GM21423 (cell line): ENCODE data around the gene RIT2.

Source experiments
- ATAC-seq: cut with Tn5 transposase; IDR thresholded peaks from one replicate; pipeline ENCODE4 v1.9.1; 2021; ENCODE audit warnings: mild to moderate bottlenecking, moderate library complexity; ENCODE audit not compliant: unreplicated experiment

RIT2 gene

DNA sequence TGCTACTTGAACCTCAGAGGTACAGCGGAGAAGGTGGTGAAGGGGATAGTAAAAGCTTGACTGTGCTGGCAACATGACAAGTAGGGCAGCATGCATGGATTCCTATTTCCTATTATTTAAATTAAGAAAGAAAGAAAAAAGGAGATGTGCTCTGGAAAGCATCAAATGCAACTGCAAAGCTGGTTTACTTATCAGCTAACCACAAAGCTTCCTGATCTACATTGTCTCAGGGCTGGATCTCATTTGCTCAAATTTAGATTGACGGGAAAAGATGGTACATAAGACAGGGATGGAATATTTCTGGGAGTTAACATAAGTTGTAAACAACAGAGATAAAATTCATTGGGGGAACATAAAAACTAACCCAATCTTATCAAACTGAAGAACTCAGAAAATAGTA, 178.0 kb downstream of the RIT2 start:
- ATAC-seq: no peak

DNA sequence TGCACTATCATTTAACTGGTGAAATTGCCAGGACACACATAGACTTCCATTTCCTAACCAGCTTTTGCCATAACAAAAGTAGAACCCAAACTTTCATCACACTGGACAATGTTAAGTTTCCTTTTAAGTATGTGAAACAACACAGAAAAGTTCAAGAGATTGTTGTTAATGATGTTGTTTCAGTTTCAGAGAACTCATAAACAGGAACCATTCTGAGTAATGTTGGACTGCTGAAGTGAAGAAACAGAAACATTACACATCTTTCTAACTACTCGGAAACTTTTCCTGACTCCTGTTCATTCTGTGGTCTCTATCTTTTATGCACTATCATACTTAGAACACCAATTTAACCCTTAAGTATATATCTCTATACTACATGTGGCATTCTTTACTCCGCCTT, 179.2 kb downstream of the RIT2 start:
- no peak for ATAC-seq

DNA sequence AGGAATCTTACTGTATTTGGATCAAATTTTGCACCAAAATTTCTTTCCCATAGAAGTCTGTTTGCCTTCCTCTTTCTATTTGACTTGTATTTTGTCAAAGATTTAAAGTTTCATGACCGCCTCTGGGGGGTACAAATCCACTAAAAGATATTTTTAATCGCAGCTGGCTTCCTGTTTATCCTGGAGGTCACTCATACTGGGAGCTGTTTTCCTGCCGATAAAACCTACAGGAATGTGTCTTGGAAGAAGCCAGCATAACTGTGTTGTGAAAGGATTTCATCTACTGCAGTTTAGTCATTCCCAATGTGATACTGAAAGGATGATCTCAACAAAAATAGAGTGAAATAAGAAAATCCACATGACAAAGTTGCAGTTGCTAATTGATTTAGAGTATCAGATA, 184.0 kb downstream of the RIT2 start:
- no peak for ATAC-seq

DNA sequence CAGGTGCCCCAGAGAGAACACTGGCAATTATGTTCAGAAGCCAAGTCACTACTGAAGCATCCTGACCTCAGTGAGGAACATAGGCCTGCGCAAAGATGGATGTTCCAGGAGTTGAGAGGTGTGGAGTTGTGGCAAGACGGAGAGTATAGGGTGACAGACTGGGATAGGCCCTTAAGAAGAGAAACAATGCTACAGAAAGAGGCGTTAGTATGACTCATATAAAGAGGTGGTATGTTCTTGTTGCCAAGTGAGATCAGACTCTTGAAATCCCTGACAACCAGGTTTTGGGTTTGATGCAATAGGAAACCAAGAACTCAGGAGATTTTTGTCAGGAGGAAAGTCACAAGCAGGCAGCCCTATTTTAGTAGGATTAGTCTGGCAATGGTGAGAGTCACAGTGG, 185.6 kb downstream of the RIT2 start:
- no peak for ATAC-seq

DNA sequence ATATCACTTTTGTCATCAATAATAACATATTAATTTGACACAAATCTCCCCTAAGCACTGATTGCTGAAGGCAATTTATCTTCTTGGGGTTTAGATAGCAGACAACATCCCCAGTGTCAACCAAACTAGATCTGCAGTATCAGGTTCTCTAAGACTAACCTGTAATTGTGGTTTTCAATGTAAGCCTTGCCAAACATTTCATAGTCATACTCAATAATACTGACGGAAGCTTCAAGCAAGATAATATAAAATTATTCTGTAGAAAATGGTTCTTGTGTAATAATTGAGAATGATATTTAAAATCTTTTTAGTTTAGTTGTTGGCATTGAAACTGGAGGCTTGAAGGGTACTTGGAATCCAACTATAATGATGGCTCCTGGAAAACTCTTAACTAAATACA, 186.3 kb downstream of the RIT2 start:
- no peak for ATAC-seq

DNA sequence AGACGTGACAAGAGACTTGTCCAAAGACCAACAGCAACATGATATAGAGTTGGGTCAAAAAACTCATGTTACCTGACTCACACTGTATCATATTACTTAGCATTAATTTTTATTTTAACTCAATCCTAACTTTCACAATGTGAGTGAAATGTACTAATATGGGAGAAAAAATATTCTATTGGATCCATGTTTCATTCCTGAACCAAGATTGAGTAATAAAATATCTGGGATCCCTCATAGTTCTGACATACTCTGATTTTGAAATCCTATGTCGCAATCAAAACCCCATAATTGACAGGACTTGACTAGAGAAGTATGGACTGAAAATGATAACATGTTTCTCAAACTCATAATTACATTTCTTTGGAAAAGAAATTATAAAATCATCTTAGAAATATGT, 190.4 kb downstream of the RIT2 start:
- ATAC-seq: no peak

DNA sequence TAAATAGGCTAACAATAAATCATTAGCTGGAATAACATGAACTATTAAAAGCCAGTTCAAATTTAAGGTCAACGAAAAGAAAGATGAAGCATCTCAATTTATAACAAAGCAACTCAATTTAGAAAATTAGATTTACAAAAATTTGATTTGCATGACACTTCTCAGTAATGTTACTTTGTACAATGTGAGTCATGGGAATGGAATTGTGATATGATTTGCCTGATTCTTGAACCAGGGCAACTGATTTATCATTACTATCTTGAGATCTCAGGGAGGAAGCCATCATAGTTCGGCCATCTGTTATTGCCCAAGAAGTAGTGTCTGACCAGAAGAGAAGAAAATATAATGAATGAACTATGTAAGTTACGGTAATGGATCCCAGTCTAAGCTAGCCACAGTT, 193.1 kb downstream of the RIT2 start:
- ATAC-seq: no peak

DNA sequence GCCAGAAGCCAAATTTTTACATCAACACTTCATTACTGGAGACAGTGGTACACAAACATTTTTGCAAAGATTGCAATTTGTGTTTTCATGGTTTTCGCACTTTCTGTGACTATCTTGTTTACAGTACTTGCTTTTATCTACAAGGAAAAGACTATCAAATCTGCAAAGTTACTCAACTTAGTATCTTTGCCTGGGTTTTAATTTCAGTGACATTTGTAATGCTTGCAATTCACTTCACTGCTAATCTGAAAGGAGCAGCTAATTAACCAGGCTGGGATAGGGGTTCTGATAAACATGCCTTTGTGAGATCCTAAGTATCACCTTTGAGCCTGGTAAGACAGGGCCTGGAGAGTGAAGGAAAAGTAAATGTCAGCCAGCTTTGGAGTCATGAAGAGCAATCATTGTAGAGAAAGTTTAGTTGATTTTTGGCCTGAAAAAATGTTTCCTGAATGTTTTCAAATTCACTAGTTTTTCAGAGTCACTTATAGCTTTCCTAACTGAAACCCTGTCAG, 194.2 kb downstream of the RIT2 start:
- no peak for ATAC-seq

DNA sequence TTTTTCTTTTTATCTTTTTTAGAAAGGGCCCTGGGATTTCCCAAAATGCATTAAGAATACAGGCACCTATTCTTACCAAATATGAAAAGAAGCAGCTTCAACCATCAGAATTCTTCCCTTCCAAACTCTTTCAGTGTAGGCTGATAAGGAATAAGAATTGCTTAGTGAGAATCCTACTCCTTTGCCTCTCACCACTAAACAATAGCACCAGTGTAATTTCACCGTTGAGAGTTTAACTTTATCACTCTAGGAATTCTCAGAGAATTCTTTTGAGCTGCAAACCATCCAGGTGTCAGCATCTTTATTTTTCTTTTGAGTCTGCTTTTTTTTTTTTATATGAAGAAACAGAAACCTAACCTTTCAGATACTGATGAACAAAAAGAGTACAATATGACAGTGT, 194.9 kb downstream of the RIT2 start:
- ATAC-seq: no peak

DNA sequence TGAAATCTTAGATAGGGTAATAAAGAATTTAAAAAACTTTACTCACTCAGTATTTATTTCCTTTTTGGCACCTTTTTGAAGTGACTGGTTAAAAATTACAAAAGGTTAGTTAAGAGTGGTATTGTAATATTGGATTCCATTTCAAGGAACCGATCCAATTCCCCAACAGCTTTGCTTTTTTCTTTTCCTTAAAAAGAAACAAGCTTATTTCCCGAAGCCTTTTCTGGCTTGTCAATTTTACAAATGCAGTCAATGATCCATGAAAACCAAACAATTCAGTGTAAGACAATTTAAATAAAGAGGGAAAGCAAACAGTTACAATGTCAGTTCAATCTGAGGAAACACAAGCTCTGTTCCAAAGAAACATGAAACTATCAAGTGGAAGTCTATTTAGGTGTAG, 200.2 kb downstream of the RIT2 start:
- ATAC-seq: no peak

DNA sequence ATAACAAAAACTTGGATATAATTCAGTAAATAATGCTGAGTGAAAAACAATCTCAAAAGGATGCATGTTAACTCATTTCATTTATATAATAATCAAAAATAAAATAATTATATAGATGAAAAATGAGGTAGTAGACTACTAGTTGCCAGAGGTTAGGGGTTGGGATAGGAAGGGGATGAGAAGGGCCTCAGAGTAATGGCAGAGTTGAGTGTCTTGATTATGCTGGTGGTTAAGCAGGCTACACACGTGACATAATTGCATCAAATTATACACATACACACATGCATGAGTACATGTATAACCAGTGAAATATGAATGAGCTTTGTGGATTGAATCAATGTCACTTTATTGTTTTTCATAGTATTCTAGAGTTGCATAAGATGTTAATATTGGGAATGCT, 201.0 kb downstream of the RIT2 start:
- ATAC-seq: no peak

DNA sequence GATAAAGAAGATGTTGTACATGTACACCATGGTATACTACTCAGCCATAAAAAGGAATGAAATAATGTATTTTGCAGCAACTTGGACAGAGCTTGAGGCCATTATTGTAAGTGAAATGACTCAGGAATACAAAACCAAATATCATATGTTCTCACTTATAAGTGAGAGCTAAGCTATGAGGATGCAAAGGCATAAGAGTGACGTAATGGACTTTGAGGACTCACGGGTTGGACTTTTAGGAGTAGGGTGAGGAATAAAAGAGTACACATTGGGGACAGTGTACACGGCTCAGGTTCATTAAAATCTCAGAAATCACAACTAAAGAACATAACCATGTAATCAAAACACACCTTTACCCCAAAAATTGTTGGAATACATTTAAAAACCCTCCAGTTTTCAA, 206.4 kb downstream of the RIT2 start:
- no peak for ATAC-seq

DNA sequence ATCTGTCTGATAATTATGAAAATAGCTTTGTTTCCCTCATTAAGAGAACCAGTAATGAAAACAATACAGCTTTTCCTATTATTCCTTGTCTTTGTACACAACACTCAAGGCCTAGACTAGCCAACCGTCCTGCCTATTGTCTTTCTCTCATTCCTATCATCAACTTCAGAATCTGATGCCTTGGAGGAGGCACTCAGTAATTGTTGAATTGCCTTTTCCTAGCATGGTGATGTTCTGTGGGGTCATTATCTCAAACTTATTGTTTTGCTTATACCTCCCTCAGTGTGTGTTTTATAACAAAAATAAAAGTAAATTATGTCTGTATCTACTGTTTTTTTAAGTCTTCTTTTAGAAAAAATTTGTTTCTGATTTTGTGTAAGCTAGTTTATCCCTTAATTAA, 208.7 kb downstream of the RIT2 start:
- ATAC-seq: no peak

DNA sequence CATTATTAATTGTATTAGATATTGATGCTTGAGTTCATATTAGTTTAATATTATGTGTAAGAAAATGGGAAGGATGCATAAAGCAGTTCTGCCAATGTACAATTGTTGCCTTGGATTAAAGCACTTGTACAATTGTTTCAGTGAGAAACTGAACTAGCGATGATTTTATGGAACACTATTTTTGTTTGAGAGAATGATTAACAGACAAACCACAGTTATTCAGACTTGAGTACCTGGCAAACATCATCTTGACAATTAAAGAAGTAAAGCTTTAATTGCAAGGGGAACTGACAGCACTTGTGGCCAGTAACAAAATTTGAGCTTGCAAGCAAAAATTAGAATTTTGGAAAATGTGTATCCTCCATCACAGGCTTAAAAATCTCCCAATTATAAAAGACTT, 214.3 kb downstream of the RIT2 start:
- ATAC-seq: no peak

DNA sequence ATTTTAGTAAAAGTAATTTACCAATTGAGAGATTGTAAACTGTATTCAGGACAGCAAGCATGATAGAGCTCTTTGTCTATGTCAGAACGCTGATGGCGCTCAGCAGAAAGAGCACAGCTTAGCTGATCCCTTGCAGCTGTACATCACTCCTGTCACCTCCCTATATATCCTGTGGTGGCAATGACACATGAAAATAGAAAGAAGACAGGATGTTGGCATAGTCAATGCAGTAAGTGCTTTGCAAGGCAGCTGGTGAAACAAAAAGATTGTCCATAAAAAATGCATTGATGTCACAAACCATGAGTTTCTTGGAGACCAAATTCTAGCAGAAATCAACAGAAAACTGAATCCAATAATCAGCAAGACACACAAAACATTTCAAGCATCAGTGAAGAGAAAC, 221.5 kb downstream of the RIT2 start:
- no peak for ATAC-seq

DNA sequence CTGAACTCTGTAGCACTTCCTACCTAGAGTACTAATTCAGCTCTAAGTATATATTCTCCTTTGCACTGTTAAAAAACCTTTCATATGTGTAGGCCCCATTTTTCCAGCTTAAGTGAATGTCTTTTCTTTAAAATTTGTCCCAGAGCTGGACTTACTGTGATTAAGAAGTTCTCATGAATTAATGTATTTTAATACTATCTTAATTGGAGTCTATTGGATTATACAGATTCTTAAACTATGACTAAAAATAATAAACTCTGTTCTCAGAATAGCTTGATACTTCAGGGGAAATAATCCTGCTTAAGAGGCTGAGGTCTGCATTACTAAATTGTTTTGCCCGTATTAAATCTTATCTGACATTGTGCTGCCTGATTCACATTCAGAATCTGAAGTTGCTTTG, 223.3 kb downstream of the RIT2 start:
- ATAC-seq: no peak

DNA sequence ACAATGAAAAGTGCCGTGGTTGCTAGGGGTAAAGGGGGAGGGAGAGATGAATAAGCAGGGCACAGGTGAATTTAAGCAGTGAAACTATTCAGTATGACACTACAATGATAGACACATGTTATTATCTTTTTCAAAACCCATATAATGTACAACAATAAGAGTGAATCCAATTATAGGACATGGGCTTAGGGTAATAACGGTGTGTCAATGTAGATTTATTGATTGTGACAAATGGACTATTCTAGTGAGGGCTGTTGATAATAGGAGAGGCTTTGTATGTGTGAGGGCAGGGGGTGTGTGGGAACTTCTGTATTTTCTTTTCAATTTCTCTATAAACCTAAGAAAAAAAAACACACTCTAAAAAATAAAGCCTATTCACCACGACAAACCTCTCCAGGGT, 223.8 kb downstream of the RIT2 start:
- ATAC-seq: no peak

DNA sequence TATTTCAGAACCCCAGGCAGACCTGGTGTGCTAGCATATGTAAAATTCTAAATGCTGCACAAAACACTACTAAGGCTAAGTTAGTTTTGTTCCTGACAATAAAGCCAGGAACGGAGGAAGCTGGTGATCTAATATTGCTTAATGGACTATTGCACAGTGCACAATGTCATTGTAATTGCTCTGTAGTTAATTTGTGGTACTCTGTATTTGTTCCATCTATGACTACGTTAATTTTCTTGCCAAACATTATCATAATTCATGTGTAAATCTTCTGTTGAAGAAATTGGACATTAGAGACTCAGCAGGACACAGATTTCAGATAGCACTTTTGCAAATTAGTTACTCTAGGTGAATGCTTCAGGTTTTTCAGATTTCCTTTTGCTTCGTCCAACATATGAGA, 232.3 kb downstream of the RIT2 start:
- no peak for ATAC-seq

DNA sequence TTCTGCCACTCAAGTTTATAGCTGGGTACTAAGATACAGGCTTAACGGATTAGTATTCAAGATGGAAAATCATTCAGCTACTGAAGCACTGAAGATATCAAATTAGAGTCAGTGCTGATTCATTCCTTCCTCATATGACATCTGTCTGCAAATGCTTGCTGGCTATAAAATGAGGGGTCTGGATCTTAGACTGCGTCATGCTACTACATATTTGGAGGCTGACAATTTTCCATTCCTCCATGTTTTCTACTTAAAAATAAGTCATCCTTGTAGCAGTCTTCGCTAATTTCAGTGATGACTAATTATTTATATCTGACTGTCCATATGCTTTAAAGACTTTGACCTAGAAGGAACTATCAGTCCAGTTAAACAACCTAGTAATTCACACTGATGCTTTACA, 233.4 kb downstream of the RIT2 start:
- ATAC-seq: no peak

DNA sequence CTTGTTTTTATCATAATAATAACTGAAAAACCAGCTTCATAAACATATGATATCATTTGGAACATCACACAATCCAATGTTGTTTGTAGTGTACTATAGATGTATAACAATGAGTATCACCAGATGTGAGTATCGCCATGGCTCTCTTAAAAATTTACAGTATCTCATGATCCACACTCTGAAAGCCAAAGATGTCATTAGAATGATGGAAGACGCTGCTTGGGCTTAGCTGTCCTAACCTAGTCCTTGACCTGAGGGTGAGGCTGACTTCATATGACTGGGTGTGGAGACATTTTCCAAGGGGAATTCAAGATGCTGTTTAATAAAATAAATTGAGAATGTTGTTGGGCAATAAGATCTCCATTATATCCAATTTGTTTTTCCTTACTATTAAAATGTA, 242.6 kb downstream of the RIT2 start:
- ATAC-seq: no peak

DNA sequence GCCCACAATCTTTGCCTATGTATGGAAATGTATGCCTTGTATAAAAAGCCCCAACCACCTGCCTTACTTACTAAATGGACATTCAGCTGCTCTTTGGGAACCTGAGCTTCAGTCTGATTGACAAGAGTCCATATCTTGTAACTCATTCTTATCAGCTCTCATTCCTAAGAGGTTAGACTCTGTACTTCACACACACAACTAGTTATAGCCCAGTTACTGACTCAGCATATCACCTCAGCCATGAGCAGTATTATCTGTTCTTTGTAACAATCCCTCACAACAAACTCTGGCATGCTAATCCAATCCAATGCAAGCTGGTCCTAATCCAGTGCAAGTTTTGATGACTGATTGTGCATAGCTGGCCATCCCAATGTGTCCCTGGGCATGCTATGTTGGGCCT, 250.6 kb downstream of the RIT2 start:
- no peak for ATAC-seq

DNA sequence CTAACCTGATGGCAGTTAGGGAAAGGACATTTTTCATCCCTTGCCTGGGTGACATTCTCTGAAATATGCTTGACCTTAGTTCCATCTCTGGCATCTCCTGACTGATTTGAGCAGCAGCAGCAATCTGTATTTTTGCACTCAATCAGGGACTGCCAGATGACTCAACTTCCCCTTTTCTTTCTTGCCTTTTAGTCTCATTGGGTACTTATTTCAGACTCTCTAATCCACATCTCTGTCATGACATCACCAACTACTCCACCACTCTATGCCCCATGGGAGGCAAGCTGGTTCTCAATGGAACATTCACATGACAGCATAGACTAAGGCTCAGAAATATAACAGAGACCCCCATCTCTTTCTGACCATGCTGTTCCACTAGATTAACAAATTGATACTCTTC, 254.2 kb downstream of the RIT2 start:
- ATAC-seq: no peak

DNA sequence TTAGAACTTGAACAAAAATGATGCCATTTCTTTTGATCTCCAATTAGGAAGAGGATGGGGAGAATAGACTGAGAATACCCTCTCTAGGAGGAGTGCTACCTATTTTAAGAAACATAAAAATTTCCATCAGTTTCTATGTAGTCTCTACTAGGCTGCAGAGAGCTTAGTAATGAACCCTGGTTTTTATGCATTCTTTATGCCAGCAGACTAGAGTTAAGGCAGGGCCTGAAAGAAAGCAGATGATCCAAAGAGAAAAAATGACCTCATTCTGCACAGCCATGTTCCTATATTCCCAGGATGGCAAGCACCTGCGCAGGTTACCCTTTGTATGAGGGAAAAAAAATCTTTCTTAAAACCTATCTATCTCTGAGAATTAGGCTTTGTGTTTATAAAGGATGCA, 254.9 kb downstream of the RIT2 start:
- ATAC-seq: no peak

DNA sequence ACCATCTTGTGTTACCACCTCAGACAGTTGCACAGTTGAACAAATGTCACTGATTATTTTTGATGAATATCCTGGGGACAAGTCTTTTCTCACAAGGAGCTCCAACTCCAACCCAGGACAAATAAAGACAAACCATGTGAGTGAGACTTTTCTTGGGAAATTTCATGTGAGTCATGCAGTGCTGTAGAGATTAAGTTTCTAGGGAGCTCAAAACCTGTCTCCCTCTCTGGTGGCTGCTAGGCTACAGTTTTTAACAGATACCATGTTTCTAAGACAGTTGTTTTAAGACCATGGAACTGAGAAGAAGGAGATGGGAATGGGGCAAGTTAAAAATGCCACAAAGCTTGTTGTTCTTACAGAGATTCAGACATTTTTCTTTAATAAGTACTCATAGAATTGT, 255.5 kb downstream of the RIT2 start:
- no peak for ATAC-seq
